Activated naive CD4-positive, alpha-beta T cell treated with anti-CD3 and anti-CD28 coated beads, Interleukin-2, amount 50 U/mL, for 16 hours (primary cell): ENCODE results near the gene BNIP1.
"Not testable (repeated sequence)": the region's sequence is repeated elsewhere in the genome, so short reads cannot be mapped to it uniquely, and the experiment has no call there.

ENCODE experiments used
- DNase-seq: peaks from one replicate; pipeline ENCODE4 v3.0.0-alpha.2; 2020

The BNIP1 gene

DNA sequence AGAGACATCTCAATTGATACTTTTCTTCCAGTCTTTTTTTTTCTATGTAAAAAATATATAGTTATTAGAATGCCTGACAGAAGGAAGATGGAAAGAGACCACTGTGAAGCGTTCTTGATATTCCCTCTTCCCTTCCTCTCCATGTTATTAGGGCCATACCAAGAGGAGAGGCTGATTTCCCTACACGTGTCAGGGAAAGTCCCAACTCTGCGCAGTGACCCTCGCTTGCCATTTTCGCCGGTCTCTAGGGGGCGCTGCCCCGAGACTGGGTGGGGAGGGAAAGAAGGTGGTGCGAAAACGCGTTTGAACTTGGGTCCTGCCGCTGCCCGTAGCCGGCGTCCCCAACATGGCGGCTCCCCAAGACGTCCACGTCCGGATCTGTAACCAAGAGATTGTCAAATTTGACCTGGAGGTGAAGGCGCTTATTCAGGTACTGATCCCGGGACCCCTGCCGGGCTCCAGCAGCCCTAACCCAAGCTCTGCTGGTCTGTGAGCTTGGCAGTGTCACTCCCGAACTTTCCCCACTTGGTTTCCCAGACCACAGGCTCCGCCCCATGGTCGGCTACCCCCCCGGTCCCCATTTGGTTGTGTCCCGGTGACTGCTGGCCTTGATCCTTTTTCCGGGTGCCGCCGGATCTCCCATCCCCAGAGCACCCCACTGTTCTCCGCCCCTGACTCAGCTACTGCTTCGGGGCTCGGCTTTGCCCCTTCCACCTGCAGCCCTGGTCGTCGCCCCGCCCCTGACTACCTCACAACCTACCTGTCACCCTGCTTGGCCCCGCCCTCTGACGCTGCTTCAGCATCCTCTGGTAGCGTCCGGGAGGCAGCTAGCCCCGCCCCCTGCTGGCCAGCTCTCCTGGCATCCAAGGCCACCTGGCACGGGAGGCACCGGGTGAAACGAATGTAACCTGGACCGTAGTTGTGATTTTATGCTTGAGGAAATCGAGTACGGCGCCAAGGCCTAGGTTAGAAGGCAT lies at the start of gene BNIP1:
Gene BNIP1 (plus strand): TSS at position 332 of the 977 bp plus-strand sequence. CDS start 15 bp downstream, at position 347.
- DNase-seq = peak; percentile 98

GRCh38 chr5:173098787-173099186 lies 45.5 kb upstream of the BNIP1 start:
- DNase-seq = no peak

- no peak for DNase-seq
These were observed 44.9 kb upstream of the BNIP1 start for GRCh38 chr5:173099461-173099860.

GRCh38 chr5:173101245-173101644 lies 43.1 kb upstream of the BNIP1 start:
- no peak for DNase-seq

DNA sequence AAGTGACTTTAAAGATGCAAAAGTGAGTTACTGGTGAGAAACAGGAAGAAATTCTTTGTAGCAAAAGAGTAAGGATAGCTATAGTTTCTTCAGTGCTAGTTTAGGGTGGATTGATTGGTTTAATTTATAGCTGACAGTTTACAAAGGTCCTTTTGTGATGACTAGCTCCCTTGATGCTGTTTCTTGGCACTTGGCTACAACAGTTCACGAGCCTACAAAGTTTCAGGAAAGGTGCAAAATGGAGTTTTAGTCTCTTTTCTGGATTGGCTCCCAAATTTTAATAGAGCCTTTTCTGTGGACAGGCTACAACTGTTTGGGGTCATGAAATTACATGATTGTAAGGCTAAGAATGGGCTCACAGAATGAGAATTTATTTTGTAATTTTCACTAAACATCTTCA lies 40.9 kb upstream of the BNIP1 start:
- no peak for DNase-seq

GRCh38 chr5:173108914-173109313 lies 35.4 kb upstream of the BNIP1 start:
- no peak for DNase-seq

DNA sequence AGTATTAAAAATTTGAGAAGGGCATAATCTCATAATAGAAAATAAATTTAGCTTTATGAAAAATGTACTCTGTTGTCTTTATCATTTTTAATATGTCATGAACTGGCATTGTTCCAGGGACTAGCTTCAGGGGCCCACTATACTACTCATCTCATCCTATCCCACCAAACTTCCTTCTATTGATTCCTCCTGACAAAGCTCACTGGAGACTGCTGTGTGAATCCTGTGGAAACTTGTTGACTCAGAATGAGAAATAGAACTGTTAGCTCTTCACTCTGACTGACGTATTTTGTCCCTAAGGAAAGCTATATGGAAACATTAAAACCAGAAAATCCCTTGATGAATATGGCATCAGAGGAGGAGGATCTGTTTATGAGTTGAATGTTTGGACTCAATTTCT lies 29.8 kb upstream of the BNIP1 start:
- no peak for DNase-seq

- no peak for DNase-seq
These were observed 24.6 kb upstream of the BNIP1 start for GRCh38 chr5:173119719-173120118.

DNA sequence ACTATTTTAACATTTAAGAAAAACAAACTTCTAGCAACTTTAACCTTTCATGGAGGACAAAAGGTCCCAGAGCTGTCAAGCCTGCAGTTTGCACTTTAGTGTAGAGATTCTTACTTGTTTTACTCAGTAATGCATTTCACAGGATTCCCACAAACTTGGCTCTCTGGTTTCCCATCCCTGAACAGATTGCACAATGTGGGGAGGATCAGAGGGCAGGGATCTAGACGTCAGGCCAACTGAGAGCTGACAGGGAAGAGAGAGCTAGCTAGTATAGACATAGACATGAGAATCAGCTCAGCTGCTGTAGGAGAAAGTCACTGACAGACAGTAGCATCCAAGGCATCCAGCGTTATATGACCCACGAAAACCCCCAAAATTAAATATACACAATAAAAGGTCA lies 20.9 kb upstream of the BNIP1 start:
- no peak for DNase-seq

- DNase-seq = not testable (repeated sequence)
These were observed 12.2 kb upstream of the BNIP1 start for GRCh38 chr5:173132166-173132565.

- no peak for DNase-seq
These were observed 5.6 kb upstream of the BNIP1 start for GRCh38 chr5:173138707-173139106.

- DNase-seq = no peak
These were observed 4.7 kb upstream of the BNIP1 start for GRCh38 chr5:173139631-173140030.

- no peak for DNase-seq
These were observed 3.6 kb upstream of the BNIP1 start for GRCh38 chr5:173140769-173141168.

- no peak for DNase-seq
These were observed 764 bp upstream of the BNIP1 start for GRCh38 chr5:173143567-173143966.

DNA sequence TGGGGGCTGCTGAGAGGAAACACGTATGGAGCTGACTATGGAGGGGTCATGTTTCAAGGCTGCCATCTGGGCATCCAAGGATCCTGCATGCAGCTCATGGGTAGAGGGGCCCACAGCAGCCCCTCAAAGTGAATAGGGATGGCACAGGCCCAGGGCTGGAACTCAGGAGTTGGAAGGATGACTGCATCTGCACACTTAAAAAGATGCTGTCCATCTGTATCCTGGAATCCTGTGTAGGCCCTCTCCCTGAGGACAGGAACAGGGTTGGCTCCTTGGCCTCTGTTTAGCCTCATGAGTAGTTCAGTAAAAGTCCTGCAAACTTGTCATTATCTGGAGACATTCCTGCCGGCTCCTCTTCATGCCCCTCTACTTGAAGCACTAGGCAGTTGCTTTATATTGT lies 4.0 kb downstream of the BNIP1 start:
- no peak for DNase-seq

GRCh38 chr5:173152547-173152946 lies 8.2 kb downstream of the BNIP1 start:
- no peak for DNase-seq

DNA sequence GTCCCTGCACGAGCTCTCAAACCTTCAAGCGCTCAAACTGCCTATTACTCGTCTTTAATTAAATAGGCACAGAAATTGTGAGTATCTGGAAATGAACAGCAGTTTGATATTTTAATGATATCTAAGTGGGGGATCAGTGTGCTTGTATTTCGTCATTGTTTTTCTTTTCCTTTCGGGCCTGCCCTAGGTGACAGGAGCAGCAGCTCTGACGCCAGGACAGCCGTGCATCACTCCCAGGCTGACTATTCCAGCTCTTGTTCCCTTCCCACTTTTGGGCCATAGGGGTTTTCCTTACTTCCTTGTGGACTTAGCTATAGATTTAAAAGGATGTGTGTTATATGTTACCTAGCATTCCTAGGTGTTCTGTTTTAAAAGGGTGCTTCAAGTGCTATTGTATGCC lies 9.5 kb downstream of the BNIP1 start:
- DNase-seq = no peak

DNA sequence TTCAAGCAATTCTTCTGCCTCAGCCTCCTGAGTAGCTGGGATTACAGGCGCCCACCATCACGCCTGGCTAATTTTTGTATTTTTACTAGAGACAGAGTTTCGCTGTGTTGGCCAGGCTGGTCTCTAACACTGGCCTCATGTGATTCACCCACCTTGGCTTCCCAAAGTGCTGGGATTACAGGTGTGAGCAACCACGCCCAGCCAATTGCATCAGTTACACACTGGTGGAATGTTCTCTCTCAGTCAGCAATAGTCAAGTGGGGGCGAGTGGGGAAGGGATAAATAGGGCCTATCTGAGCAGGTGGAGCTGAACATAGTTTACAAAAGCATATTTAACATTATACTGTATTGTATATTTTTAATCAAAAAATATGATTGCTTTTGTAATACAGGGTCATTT lies 10.3 kb downstream of the BNIP1 start:
- not testable (repeated sequence) for DNase-seq

DNA sequence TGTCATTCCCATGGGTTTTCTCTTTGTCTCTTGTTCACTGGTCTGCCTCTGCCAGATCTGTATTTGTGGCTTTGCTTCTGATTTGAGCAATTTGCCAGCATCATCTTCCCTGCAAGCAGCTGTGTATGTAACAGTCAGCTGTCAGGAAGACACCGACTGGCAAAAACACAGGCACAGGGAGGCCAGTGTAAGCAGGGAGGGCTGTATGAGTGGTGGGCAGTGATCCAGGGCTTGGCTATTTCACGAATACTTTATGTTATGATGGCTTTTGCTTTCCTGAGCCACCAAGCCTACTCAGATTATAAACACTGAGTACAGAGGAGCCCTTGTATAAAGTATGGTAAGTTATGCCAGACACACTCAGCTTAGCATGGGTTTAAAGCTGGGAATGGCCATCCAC lies 11.6 kb downstream of the BNIP1 start:
- no peak for DNase-seq

DNA sequence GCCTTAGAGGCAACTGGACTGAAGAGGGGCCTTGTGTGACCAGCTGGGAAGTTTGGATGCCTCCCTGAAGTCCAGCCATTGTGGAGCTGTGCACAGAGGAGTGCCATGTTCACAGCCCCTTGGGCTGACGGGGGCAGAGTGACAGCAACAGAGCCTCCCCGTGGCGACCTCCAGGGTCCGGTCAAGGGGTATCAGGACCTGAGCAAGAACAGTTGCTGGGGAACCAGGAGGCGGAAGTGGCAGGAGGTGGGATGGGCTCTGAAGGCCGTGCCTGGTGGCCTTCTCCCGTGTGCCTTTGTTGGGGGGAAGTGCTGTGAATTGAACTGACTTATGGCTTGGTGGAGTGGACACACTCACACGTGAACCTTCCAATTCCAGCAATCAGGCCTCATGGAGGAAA lies 14.0 kb downstream of the BNIP1 start:
- no peak for DNase-seq

- DNase-seq = no peak
These were observed 14.9 kb downstream of the BNIP1 start for GRCh38 chr5:173159256-173159655.

- no peak for DNase-seq
These were observed 16.8 kb downstream of the BNIP1 start for GRCh38 chr5:173161148-173161547.

DNA sequence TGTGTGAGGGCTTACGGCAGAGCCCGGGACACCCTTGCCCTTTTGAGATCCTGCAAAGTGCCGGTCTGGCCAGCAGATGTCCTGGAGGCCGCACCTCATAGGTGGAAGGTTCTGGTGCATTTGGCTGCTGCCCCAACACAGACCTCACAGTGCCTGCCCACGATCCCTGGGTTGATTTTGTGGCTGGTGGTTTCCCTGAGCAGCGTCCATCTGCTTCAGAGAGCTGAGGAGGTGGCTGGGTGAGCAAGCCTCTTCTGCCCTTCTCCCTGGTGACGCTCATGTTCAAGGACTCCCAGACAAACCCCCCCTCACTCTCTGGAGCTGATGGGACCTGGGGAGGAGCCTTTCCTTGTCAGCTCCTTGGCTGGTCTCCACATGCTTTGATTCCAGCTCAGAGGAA lies 18.9 kb downstream of the BNIP1 start:
- DNase-seq = no peak

GRCh38 chr5:173165177-173166016 lies 21.1 kb downstream of the BNIP1 start:
- no peak for DNase-seq
